Liver (tissue), 9 donors: Measurements from ENCODE around the gene GPRC5D. TPM values are rescaled to one million over a fixed set of nuclear protein-coding genes. Genes with fewer than 3 reads are reported as not detected.

ENCODE experiments used
- DNase-seq: peaks from one replicate; pipeline ENCODE4 v3.0.0-alpha.2; 2017; ENCODE audit warnings: low spot score
- H3K27ac ChIP-seq, 2 donors: one replicate each; pipeline ENCODE4 v1.7.0; 2013; ENCODE audit warnings: inconsistent platforms in 2 of 2, low read length in 2 of 2, control low read depth in 1 of 2, low read depth in 1 of 2, mild to moderate bottlenecking in 1 of 2
- H3K27me3 ChIP-seq, 4 donors: one replicate each; pipeline versions ENCODE4 v1.6.1 to v1.7.0; 2013; ENCODE audit warnings: low read length in 3 of 4, inconsistent platforms in 1 of 4, mild to moderate bottlenecking in 1 of 4, moderate library complexity in 1 of 4; ENCODE audit not compliant: control insufficient read depth in 4 of 4, insufficient read depth in 4 of 4
- H3K36me3 ChIP-seq, 4 donors: one replicate each; pipeline versions ENCODE4 v1.6.1 to v1.7.0; 2013; ENCODE audit warnings: low read length in 3 of 4, mild to moderate bottlenecking in 3 of 4, low read depth in 1 of 4, moderate library complexity in 1 of 4; ENCODE audit not compliant: control insufficient read depth in 4 of 4, insufficient read depth in 3 of 4
- H3K4me1 ChIP-seq, 4 donors: one replicate each; pipeline versions ENCODE4 v1.6.1 to v1.7.0; 2013; ENCODE audit warnings: low read length in 3 of 4, mild to moderate bottlenecking in 3 of 4, moderate library complexity in 1 of 4; ENCODE audit not compliant: control insufficient read depth in 4 of 4, insufficient read depth in 4 of 4
- H3K4me3 ChIP-seq, 3 donors: one replicate each; pipeline versions ENCODE4 v1.6.1 to v1.7.0; 2013; ENCODE audit warnings: low read length in 3 of 3, control low read depth in 1 of 3, low read depth in 1 of 3, mild to moderate bottlenecking in 1 of 3
- H3K9ac ChIP-seq, 2 donors: one replicate each; pipeline ENCODE4 v1.7.0; 2013; ENCODE audit warnings: low read length in 2 of 2, mild to moderate bottlenecking in 2 of 2, moderate library complexity in 2 of 2, control low read depth in 1 of 2, low read depth in 1 of 2
- H3K9me3 ChIP-seq, 4 donors: one replicate each; pipeline versions ENCODE4 v1.6.1 to v1.7.0; 2013; ENCODE audit warnings: low read length in 3 of 4; ENCODE audit not compliant: control insufficient read depth in 4 of 4
- FOXA2 ChIP-seq: IDR thresholded peaks from 2 replicates; pipeline ENCODE4 v1.6.1; 2016; ENCODE audit warnings: antibody characterized with exemption
- GABPA ChIP-seq, 2 donors: IDR thresholded peaks in 1 of 2; conservative IDR thresholded peaks in 1 of 2; 2 replicates each; pipeline ENCODE4 v1.6.1; 2016; ENCODE audit warnings: antibody characterized with exemption in 2 of 2, mild to moderate bottlenecking in 1 of 2, moderate library complexity in 1 of 2
- HNF4A ChIP-seq, 2 donors: conservative IDR thresholded peaks; 2 replicates each; pipeline ENCODE4 v1.6.1; 2016; ENCODE audit warnings: antibody characterized with exemption in 2 of 2, mild to moderate bottlenecking in 2 of 2
- HNF4G ChIP-seq: IDR thresholded peaks from 2 replicates; pipeline ENCODE4 v1.6.1; 2016; ENCODE audit warnings: antibody characterized with exemption
- JUND ChIP-seq, 2 donors: IDR thresholded peaks; 2 replicates each; pipeline ENCODE4 v1.6.1; 2016; ENCODE audit warnings: antibody characterized with exemption in 2 of 2
- RXRA ChIP-seq, 2 donors: IDR thresholded peaks; 2 replicates each; pipeline ENCODE4 v1.6.1; 2017 to 2018; ENCODE audit warnings: antibody characterized with exemption in 2 of 2, mild to moderate bottlenecking in 1 of 2
- SP1 ChIP-seq: IDR thresholded peaks from 2 replicates; pipeline ENCODE4 v1.6.1; 2018; ENCODE audit warnings: antibody characterized with exemption, mild to moderate bottlenecking
- YY1 ChIP-seq: IDR thresholded peaks from 2 replicates; pipeline ENCODE4 v1.6.1; 2016; ENCODE audit warnings: antibody characterized with exemption, mild to moderate bottlenecking
- WGBS: extraction: QIAGEN DNeasy Blood & Tissue Kit; methylation state at CpG from one replicate; pipeline ENCODE4 v1.1.7; 2013; 5-methylcytosine and 5-hydroxymethylcytosine counted together
- polyA plus RNA-seq, 2 donors: library from polyadenylated mRNA; stranded (reverse) in 1 of 2; unstranded in 1 of 2; fragments of 200-250 nt in 1 of 2; fragments of >200 nt in 1 of 2; fragmentation: Nextera tagmentation in 1 of 2; extraction: Ambion mirVana in 1 of 2; gene quantifications; one replicate each; pipeline versions ENCODE4 v1.2.1 to v1.2.3, GENCODE V29; 2013 to 2015
- total RNA-seq, 2 donors: library from RNA; depleted of rRNA; stranded (reverse); fragments of >200 nt; gene quantifications; one replicate each; pipeline ENCODE4 v1.2.3, GENCODE V29; 2014
- TF ChIP-seq, protein P1 (sequence below): IDR thresholded peaks from 2 replicates; pipeline ENCODE4 v1.6.1; 2016; ENCODE audit warnings: antibody characterized with exemption, mild to moderate bottlenecking
- TF ChIP-seq, protein P2 (sequence below): fragments of 150-350 bp; IDR thresholded peaks from 2 replicates; pipeline ENCODE4 v1.5.1; 2017; ENCODE audit warnings: improper control_type of control experiment, low read depth, low read length; ENCODE audit not compliant: missing input control
- TF ChIP-seq, protein P3 (sequence below): IDR thresholded peaks from 2 replicates; pipeline ENCODE4 v1.6.1; 2016; ENCODE audit warnings: antibody characterized with exemption
- donor health status: healthy.
- donor health status: healthy.
- donor health status: healthy.
- donor health status: healthy.
- donor health status: healthy.

Gene GPRC5D
- total and polyA plus RNA-seq, 4 donors: 0.13 to 0.17 TPM; not detected in 2

DNA sequence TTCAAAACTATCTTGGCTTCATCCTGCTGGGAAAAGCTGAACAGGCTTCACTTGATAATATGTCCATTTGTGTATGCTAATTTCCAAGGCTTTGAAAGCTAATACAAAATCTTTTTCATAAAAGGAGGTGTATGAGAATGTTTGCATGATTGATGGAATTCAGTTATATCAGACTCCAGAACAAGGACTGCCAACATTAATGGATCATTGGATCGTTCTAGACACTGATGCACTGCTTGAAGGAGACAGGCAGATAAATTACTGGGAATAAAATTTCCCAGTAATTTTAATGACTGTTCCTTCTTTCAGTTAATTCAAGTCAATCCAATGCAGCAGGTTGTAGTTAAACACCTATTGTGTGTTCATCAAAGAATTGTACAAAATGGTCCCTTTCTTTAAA, 466 bp downstream of the GPRC5D start (continued):
- TF ChIP-seq, protein P1, sequence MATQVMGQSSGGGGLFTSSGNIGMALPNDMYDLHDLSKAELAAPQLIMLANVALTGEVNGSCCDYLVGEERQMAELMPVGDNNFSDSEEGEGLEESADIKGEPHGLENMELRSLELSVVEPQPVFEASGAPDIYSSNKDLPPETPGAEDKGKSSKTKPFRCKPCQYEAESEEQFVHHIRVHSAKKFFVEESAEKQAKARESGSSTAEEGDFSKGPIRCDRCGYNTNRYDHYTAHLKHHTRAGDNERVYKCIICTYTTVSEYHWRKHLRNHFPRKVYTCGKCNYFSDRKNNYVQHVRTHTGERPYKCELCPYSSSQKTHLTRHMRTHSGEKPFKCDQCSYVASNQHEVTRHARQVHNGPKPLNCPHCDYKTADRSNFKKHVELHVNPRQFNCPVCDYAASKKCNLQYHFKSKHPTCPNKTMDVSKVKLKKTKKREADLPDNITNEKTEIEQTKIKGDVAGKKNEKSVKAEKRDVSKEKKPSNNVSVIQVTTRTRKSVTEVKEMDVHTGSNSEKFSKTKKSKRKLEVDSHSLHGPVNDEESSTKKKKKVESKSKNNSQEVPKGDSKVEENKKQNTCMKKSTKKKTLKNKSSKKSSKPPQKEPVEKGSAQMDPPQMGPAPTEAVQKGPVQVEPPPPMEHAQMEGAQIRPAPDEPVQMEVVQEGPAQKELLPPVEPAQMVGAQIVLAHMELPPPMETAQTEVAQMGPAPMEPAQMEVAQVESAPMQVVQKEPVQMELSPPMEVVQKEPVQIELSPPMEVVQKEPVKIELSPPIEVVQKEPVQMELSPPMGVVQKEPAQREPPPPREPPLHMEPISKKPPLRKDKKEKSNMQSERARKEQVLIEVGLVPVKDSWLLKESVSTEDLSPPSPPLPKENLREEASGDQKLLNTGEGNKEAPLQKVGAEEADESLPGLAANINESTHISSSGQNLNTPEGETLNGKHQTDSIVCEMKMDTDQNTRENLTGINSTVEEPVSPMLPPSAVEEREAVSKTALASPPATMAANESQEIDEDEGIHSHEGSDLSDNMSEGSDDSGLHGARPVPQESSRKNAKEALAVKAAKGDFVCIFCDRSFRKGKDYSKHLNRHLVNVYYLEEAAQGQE: no peak
- TF ChIP-seq SP1: no peak
- TF ChIP-seq JUND (IDR thresholded peaks at IDR 0.05): no peak

DNA sequence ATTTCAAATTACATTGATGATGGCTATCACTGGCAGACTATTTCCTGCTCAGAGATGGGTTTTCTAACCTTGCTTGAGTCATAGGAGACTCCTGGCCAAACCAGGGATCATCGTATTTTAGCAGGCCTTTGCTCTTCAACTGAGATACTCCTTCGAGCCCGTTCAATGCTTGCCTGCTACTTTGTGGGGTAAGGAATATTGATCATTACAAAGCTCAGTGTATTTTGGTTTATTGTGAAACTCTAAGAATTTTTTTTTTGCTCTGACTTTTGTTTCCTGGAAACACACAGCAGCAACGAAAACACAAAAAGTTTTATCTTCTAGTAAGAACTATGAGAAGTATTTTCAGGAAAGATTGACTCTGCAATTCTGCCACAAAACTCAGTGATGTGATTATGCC, 4.1 kb downstream of the GPRC5D start:
- no peaks in the 10 kb centered on the region for H3K9me3 ChIP-seq
- no peak overlapping the region for H3K4me3 ChIP-seq
- no peak for DNase-seq
- peaks cover 0 to 7% (median 5%) of the 10 kb centered on the region in 4 donors for H3K4me1 ChIP-seq
- no peaks in the 10 kb centered on the region for H3K36me3 ChIP-seq
- no peaks in the 10 kb centered on the region for H3K27me3 ChIP-seq
- WGBS: 36% methylated on average over 4 of the region's 4 CpGs
- no peak overlapping the region for H3K9ac ChIP-seq
- H3K27ac ChIP-seq: no peak overlapping the region
- TF ChIP-seq HNF4G: no peak
- TF ChIP-seq FOXA2: no peak
- TF ChIP-seq HNF4A (conservative IDR thresholded peaks at IDR 0.05): peak; percentile 35 to 69
- TF ChIP-seq, protein P2, sequence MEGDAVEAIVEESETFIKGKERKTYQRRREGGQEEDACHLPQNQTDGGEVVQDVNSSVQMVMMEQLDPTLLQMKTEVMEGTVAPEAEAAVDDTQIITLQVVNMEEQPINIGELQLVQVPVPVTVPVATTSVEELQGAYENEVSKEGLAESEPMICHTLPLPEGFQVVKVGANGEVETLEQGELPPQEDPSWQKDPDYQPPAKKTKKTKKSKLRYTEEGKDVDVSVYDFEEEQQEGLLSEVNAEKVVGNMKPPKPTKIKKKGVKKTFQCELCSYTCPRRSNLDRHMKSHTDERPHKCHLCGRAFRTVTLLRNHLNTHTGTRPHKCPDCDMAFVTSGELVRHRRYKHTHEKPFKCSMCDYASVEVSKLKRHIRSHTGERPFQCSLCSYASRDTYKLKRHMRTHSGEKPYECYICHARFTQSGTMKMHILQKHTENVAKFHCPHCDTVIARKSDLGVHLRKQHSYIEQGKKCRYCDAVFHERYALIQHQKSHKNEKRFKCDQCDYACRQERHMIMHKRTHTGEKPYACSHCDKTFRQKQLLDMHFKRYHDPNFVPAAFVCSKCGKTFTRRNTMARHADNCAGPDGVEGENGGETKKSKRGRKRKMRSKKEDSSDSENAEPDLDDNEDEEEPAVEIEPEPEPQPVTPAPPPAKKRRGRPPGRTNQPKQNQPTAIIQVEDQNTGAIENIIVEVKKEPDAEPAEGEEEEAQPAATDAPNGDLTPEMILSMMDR: no peak
- peak; percentile 5 to 19 for TF ChIP-seq RXRA (IDR thresholded peaks at IDR 0.05)
- TF ChIP-seq SP1: peak; percentile 14
- TF ChIP-seq, protein P3, sequence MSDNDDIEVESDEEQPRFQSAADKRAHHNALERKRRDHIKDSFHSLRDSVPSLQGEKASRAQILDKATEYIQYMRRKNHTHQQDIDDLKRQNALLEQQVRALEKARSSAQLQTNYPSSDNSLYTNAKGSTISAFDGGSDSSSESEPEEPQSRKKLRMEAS: no peak

DNA sequence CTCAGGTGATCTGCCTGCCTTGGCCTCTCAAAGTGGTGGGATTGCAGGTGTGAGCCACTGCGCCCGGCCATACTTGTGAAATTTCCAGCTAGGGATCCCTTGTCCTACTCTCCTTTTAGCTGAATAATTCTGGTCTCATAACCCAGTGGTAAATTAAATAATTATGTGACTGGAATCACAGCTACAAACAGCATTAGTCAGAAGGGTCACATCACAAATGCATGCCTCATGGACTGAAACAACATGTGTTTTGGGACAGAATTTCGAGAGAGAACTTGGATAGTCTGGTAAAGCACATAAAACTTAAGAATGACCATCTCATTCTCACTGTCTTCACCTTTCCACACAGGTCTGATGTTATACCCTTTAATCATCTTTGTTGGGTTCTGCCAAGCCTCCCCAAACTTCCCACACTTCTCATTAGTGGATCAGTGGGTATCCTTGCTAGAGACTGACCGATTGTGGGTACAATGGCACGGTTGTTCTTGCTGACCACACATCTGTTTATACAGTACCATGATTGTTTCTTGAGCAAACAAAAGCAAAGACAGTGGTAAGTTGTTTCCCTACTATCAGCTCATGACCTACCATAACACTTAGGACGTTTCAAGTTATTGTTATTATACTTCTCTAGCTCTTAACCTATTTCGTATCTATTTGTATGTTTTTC, 5.1 kb downstream of the GPRC5D start:
- WGBS: 75% methylated on average over 7 of the region's 7 CpGs
- Histone ChIP-seq H3K4me3 (no peak overlapping the region), H3K9me3 (no peaks in the 10 kb centered on the region), H3K36me3 (no peaks in the 10 kb centered on the region), H3K9ac (no peak overlapping the region), H3K27ac (no peak overlapping the region), H3K4me1 (peaks cover 0 to 7% (median 5%) of the 10 kb centered on the region in 4 donors), H3K27me3 (no peaks in the 10 kb centered on the region)
- DNase-seq: no peak
- TF ChIP-seq FOXA2 (no peak), HNF4G (no peak), GABPA (IDR thresholded peaks at IDR 0.05 in 1 of 2, conservative IDR thresholded peaks at IDR 0.05 in 1 of 2) (no peak), YY1 (no peak), SP1 (no peak)
- TF ChIP-seq, protein P3: no peak
- TF ChIP-seq, protein P1: no peak
